Gastrocnemius medialis (tissue), 4 donors: ENCODE results near the gene RABAC1. TPM values are rescaled to one million over a fixed set of nuclear protein-coding genes. Genes with fewer than 3 reads are reported as not detected.
A peak's percentile ranks its signal among the peaks of the same experiment; 100 is the strongest.

ENCODE experiments used
- ATAC-seq, 2 donors: fragments of 150-250 bp; one replicate each; pipeline ENCODE4 v1.9.1; 2016
- DNase-seq, 2 donors: peaks; one replicate each; pipeline ENCODE4 v3.0.0-alpha.2; 2019
- H3K27ac ChIP-seq, 4 donors: fragments of 200-600 bp; sonication (generic); 1 replicate in 1 of 4; 2 replicates in 3 of 4; pipeline ENCODE4 v1.5.1; 2016 to 2018; ENCODE audit warnings: mild to moderate bottlenecking in 2 of 4, moderate library complexity in 1 of 4
- H3K27me3 ChIP-seq, 3 donors: fragments of 200-600 bp; sonication (generic) in 2 of 3; 1 replicate in 1 of 3; 2 replicates in 2 of 3; pipeline versions ENCODE4 v1.5.1 to v1.6.0; 2016 to 2019; ENCODE audit warnings: mild to moderate bottlenecking in 1 of 3, moderate library complexity in 1 of 3
- H3K36me3 ChIP-seq, 2 donors: fragments of 200-600 bp; sonication (generic) in 1 of 2; one replicate each; pipeline ENCODE4 v1.5.1; 2017 to 2018
- H3K4me1 ChIP-seq, 2 donors: fragments of 200-600 bp; sonication (generic) in 1 of 2; one replicate each; pipeline ENCODE4 v1.5.1; 2016 to 2017; ENCODE audit warnings: mild to moderate bottlenecking in 2 of 2
- H3K4me3 ChIP-seq, 4 donors: fragments of 200-600 bp; sonication (generic) in 3 of 4; 1 replicate in 1 of 4; 2 replicates in 3 of 4; pipeline ENCODE4 v1.5.1; 2016 to 2019; ENCODE audit warnings: mild to moderate bottlenecking in 2 of 4
- H3K9me3 ChIP-seq, 3 donors: fragments of 200-600 bp; sonication (generic) in 2 of 3; 1 replicate in 1 of 3; 2 replicates in 2 of 3; pipeline ENCODE4 v1.5.1; 2016 to 2019
- POLR2A ChIP-seq, 2 donors: fragments of 450-650 bp; IDR thresholded peaks; one replicate each; pipeline ENCODE4 v1.6.1; 2017; ENCODE audit warnings: antibody characterized with exemption in 2 of 2, mild to moderate bottlenecking in 2 of 2, moderate library complexity in 2 of 2
- in situ Hi-C, 4 donors: fragments of 200-750 bp; cut with MboI; loops; one replicate each; pipeline versions ENCODE4 v1.15.0 to v1.8.0; 2017; ENCODE audit warnings: low sequenced_read_pairs in 4 of 4
- intact Hi-C: fragments of 100-400 bp; cut with DNase I; formaldehyde crosslinking; loops from one replicate; pipeline ENCODE4 v1.15.1; 2023; ENCODE audit warnings: low total_unique reads
- total RNA-seq, 4 donors: library from RNA; depleted of rRNA; stranded (reverse); fragments of >200 nt; gene quantifications; one replicate each; pipeline versions ENCODE4 v1.1.0 to v1.2.3, GENCODE V29; 2016
- TF ChIP-seq, protein P1 (sequence below), 5 experiments: fragments of 450-650 bp in 3 of 5; fragments of 200-600 bp in 2 of 5; sonication (generic) in 2 of 5; IDR thresholded peaks in 4 of 5; conservative IDR thresholded peaks in 1 of 5; 1 replicate in 4 of 5; 2 replicates in 1 of 5; pipeline ENCODE4 v1.5.1; 2016 to 2019; ENCODE audit warnings: antibody characterized with exemption in 5 of 5, mild to moderate bottlenecking in 3 of 5, moderate library complexity in 3 of 5

Gene RABAC1
- total RNA-seq, 4 donors from 2014 or later = 94.4 to 146 (median 110) TPM

- no peaks in the 10 kb centered on the region for H3K36me3 ChIP-seq
- ATAC-seq (no peak), DNase-seq (no peak)
- no peaks in the 10 kb centered on the region for H3K9me3 ChIP-seq
- peaks cover 85 to 98% (median 92%) of the 10 kb centered on the region in 3 donors for H3K27me3 ChIP-seq
- in situ Hi-C loops (no loop called here), intact Hi-C loops (no loop called here)
- peaks cover 0 to 9% of the 10 kb centered on the region in 2 donors for H3K4me1 ChIP-seq
- H3K4me3 ChIP-seq = no peak overlapping the region
- H3K27ac ChIP-seq = no peak overlapping the region
- no peak for TF ChIP-seq POLR2A (IDR thresholded peaks at IDR 0.05)
- TF ChIP-seq, protein P1, sequence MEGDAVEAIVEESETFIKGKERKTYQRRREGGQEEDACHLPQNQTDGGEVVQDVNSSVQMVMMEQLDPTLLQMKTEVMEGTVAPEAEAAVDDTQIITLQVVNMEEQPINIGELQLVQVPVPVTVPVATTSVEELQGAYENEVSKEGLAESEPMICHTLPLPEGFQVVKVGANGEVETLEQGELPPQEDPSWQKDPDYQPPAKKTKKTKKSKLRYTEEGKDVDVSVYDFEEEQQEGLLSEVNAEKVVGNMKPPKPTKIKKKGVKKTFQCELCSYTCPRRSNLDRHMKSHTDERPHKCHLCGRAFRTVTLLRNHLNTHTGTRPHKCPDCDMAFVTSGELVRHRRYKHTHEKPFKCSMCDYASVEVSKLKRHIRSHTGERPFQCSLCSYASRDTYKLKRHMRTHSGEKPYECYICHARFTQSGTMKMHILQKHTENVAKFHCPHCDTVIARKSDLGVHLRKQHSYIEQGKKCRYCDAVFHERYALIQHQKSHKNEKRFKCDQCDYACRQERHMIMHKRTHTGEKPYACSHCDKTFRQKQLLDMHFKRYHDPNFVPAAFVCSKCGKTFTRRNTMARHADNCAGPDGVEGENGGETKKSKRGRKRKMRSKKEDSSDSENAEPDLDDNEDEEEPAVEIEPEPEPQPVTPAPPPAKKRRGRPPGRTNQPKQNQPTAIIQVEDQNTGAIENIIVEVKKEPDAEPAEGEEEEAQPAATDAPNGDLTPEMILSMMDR (IDR thresholded peaks at IDR 0.05 in 4 of 5, conservative IDR thresholded peaks at IDR 0.05 in 1 of 5) = no peak
Observed at GRCh38 chr19:41930926-41931592, 28.1 kb downstream of the RABAC1 start.

- TF ChIP-seq POLR2A (IDR thresholded peaks at IDR 0.05) = no peak
- TF ChIP-seq, protein P1 (IDR thresholded peaks at IDR 0.05 in 4 of 5, conservative IDR thresholded peaks at IDR 0.05 in 1 of 5) = no peak
- intact Hi-C loops (no loop called here), in situ Hi-C loops (no loop called here)
- no peak for DNase-seq
- Histone ChIP-seq H3K36me3 (no peaks in the 10 kb centered on the region), H3K27ac (no peak overlapping the region), H3K27me3 (peaks cover 88 to 98% (median 91%) of the 10 kb centered on the region in 3 donors), H3K4me3 (no peak overlapping the region), H3K4me1 (peaks cover 0 to 9% of the 10 kb centered on the region in 2 donors), H3K9me3 (no peaks in the 10 kb centered on the region)
- no peak for ATAC-seq
Observed at GRCh38 chr19:41930322-41930722, 28.8 kb downstream of the RABAC1 start.

DNA sequence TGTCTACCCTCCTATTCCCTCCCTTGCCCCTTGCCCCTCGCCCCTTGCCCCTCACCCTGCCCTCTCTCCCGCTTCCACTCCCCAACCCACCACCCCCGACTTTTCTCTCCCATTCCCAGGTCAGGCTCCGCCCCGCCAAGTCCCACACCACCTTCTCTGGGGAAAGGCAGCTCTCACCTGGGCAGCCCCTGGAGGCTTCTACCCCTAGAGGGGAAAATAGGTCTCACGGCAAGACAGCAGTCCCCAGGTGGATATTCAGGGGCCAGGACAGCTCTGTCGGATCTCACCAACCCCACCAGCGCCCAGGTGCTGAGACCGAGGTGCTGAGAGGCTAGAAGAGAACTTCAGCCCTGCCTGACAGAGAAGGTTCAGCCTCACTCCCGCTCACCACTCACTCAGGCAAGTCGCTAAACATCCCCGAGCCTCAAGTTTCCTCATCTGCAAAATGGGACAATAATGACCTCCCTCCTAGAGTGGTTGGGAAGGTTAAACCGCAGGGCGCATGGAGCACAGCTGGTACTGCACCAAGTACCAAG lies 29.5 kb downstream of the RABAC1 start:
- in situ Hi-C loops (no loop called here), intact Hi-C loops (no loop called here)
- Histone ChIP-seq H3K4me3 (no peak overlapping the region), H3K9me3 (no peaks in the 10 kb centered on the region), H3K27me3 (peaks cover 89 to 97% (median 91%) of the 10 kb centered on the region in 3 donors), H3K36me3 (no peaks in the 10 kb centered on the region), H3K4me1 (peaks cover 0 to 9% of the 10 kb centered on the region in 2 donors), H3K27ac (no peak overlapping the region)
- DNase-seq (no peak), ATAC-seq (no peak)
- TF ChIP-seq POLR2A (IDR thresholded peaks at IDR 0.05) = no peak
- TF ChIP-seq, protein P1 (IDR thresholded peaks at IDR 0.05 in 4 of 5, conservative IDR thresholded peaks at IDR 0.05 in 1 of 5) = no peak

DNA sequence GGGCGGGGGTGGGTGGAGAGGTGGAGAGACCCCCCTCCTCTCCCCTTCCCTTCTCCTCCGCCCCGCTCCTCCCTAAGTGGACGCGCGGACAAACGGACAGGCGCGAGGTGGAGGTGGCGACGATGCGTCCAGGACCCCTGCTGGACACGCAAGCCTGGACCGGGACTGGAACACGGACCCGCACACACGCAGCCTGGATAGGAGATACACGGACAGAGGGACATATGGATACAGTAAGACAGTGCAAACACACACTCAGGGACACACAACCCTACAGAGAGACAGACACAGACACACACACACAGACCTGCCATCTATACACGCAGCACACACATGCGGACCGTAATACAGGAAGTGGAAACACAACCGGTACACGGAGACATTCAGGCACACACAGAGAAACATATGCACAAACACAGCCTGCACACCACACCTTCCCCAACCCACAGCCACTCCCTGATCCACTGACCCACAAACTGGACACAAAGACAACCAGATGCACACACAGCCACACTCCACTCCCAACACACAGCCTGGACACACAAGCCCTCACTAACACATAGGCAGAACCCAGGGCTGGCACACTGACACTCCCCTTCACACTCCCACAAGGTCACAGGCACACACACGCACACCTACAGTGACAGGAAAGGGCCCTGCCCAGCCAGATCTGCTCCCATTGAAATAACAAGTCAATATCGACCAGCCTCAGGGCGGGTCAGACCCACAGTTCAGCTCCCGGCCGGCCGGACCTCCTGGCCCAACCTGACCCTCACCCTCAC lies 30.2 kb downstream of the RABAC1 start:
- H3K27ac ChIP-seq = no peak overlapping the region
- no peaks in the 10 kb centered on the region for H3K9me3 ChIP-seq
- intact Hi-C loops (no loop called here), in situ Hi-C loops (no loop called here)
- TF ChIP-seq POLR2A (IDR thresholded peaks at IDR 0.05) = no peak
- TF ChIP-seq, protein P1 (IDR thresholded peaks at IDR 0.05 in 4 of 5, conservative IDR thresholded peaks at IDR 0.05 in 1 of 5) = no peak
- H3K4me1 ChIP-seq = peaks cover 0 to 9% of the 10 kb centered on the region in 2 donors
- peak overlapping the region in 2 of 4 donors; percentile 26 to 39 for H3K4me3 ChIP-seq
- no peak for DNase-seq
- ATAC-seq = no peak
- peaks cover 92 to 99% (median 96%) of the 10 kb centered on the region in 3 donors for H3K27me3 ChIP-seq
- H3K36me3 ChIP-seq = no peaks in the 10 kb centered on the region
